Ammon's horn (tissue), 1 donor: ENCODE data around the gene GALNT9.
"Not testable (repeated sequence)": the region's sequence is repeated elsewhere in the genome, so short reads cannot be mapped to it uniquely, and the experiment has no call there.

ENCODE experiments used
- DNase-seq: peaks from one replicate; pipeline ENCODE4 v3.0.0-alpha.2; 2016; ENCODE audit warnings: low spot score

The GALNT9 gene

GRCh38 chr12:132230381-132230780, 99.0 kb downstream of the GALNT9 start:
- no peak for DNase-seq

GRCh38 chr12:132229926-132230325, 99.5 kb downstream of the GALNT9 start:
- DNase-seq = no peak

GRCh38 chr12:132229193-132229760, 100.1 kb downstream of the GALNT9 start:
- DNase-seq = no peak

GRCh38 chr12:132228476-132229192, 100.8 kb downstream of the GALNT9 start:
- DNase-seq = no peak

- no peak for DNase-seq
Measured at GRCh38 chr12:132227782-132228475, 101.5 kb downstream of the GALNT9 start.

- DNase-seq = no peak
Measured at GRCh38 chr12:132227118-132227517, 102.3 kb downstream of the GALNT9 start.

- DNase-seq = no peak
Measured at GRCh38 chr12:132226604-132227003, 102.8 kb downstream of the GALNT9 start.

GRCh38 chr12:132225214-132225613, 104.2 kb downstream of the GALNT9 start:
- no peak for DNase-seq

GRCh38 chr12:132224484-132224883, 104.9 kb downstream of the GALNT9 start:
- no peak for DNase-seq

GRCh38 chr12:132222808-132223173, 106.6 kb downstream of the GALNT9 start:
- no peak for DNase-seq

- no peak for DNase-seq
Measured at GRCh38 chr12:132222096-132222807, 107.1 kb downstream of the GALNT9 start.

- not testable (repeated sequence) for DNase-seq
Measured at GRCh38 chr12:132219761-132220160, 109.6 kb downstream of the GALNT9 start.

GRCh38 chr12:132219323-132219722, 110.1 kb downstream of the GALNT9 start:
- DNase-seq = no peak

- DNase-seq = no peak
Measured at GRCh38 chr12:132218915-132219314, 110.5 kb downstream of the GALNT9 start.

- DNase-seq = no peak
Measured at GRCh38 chr12:132218527-132218875, 110.9 kb downstream of the GALNT9 start.

- DNase-seq = no peak
Measured at GRCh38 chr12:132217800-132218526, 111.4 kb downstream of the GALNT9 start.

GRCh38 chr12:132217371-132217770, 112.0 kb downstream of the GALNT9 start:
- no peak for DNase-seq

GRCh38 chr12:132216354-132216987, 112.9 kb downstream of the GALNT9 start:
- peak; percentile 47 for DNase-seq

GRCh38 chr12:132215299-132215989, 113.9 kb downstream of the GALNT9 start:
- no peak for DNase-seq

GRCh38 chr12:132214891-132215290, 114.5 kb downstream of the GALNT9 start:
- no peak for DNase-seq

GRCh38 chr12:132214161-132214476, 115.3 kb downstream of the GALNT9 start:
- DNase-seq = no peak
